ENCODE results near the gene CD300LF. TPM values are rescaled to one million over a fixed set of nuclear protein-coding genes. Genes with fewer than 3 reads are reported as not detected.

The CD300LF gene
- total and polyA plus RNA-seq, 2 donors (not counting 1 experiment from before 2014, with no cell fraction given) = 0.52 to 1.1 TPM

GRCh38 chr17:74652020-74652419 is 60.7 kb downstream of the CD300LF start:
- intact Hi-C loops (cut with micrococcal nuclease) = no loop called here
- H3K27ac Mint-ChIP-seq = no peak overlapping the region
- no peak overlapping the region for H3K4me3 ChIP-seq (ENCODE audit: control extremely low read depth in 1 of 5, extremely low read depth in 1 of 5, insufficient read depth in 1 of 5, low read depth in 2 of 5, low read length in 4 of 5)
- H3K4me2 ChIP-seq (replicated peaks; ENCODE audit: low read depth, low read length, poor library complexity, severe bottlenecking) = no peak overlapping the region
- H2AFZ ChIP-seq (ENCODE audit: insufficient read depth, low read depth, low read length, poor library complexity, severe bottlenecking) = no peak overlapping the region
- H3K27me3 ChIP-seq (replicated peaks in 1 of 4; ENCODE audit: control extremely low read depth in 1 of 4, control insufficient read depth in 3 of 4, insufficient read depth in 4 of 4, low read length in 3 of 4) = peaks cover 0 to 32% (median 12%) of the 10 kb centered on the region in 4 experiments
- CTCF ChIA-PET = interaction anchor here (0.9 to 1.7 kb wide), 3 partner anchors 93 to 283 kb away, joined by 3 to 6 read pairs (median 4); no protein-coding TSS in a partner anchor
- peaks cover 56% of the 10 kb centered on the region for H3K27me3 Mint-ChIP-seq
- H3K79me2 ChIP-seq (ENCODE audit: control insufficient read depth, insufficient read depth, low read length) = no peaks in the 10 kb centered on the region
- no peaks in the 10 kb centered on the region for H3K4me1 ChIP-seq (ENCODE audit: control insufficient read depth in 2 of 2, insufficient read depth in 2 of 2, low read length in 2 of 2)
- H3K4me3 Mint-ChIP-seq = no peak overlapping the region
- H3K27ac ChIP-seq (ENCODE audit: low read length in 2 of 2) = no peak overlapping the region
- no peaks in the 10 kb centered on the region for H3K9me3 Mint-ChIP-seq (ENCODE audit: insufficient read depth)
- no peaks in the 10 kb centered on the region for H3K36me3 ChIP-seq (replicated peaks in 1 of 2; ENCODE audit: control extremely low read depth in 1 of 2, control insufficient read depth in 1 of 2, extremely low read depth in 1 of 2, insufficient read depth in 2 of 2, low read length in 1 of 2)
- ATAC-seq (ENCODE audit: low read depth) = no peak
- DNase-seq = no peak
- H3K9me3 ChIP-seq (ENCODE audit: control extremely low read depth in 1 of 3, control insufficient read depth in 2 of 3, insufficient read depth in 1 of 3, low read length in 2 of 3) = no peaks in the 10 kb centered on the region
- 89% methylated on average over 3 of the region's 3 CpGs for WGBS (ENCODE audit: insufficient coverage)
- H3K9ac ChIP-seq (ENCODE audit: low read length) = no peak overlapping the region
- TF ChIP-seq CTCF (IDR thresholded peaks at IDR 0.05) = no peak
- TF ChIP-seq EZH2 (IDR thresholded peaks at IDR 0.05; ENCODE audit: borderline replicate concordance, insufficient read depth, low read depth, low read length, poor library complexity, severe bottlenecking) = no peak
- no peaks in the 10 kb centered on the region for H3K4me1 Mint-ChIP-seq
- POLR2A ChIA-PET = no interaction called here
- no peaks in the 10 kb centered on the region for H4K20me1 ChIP-seq (ENCODE audit: control insufficient read depth, insufficient read depth, low read length, poor library complexity, severe bottlenecking)

GRCh38 chr17:74649909-74650308 is 62.8 kb downstream of the CD300LF start:
- no peak overlapping the region for H3K27ac ChIP-seq (ENCODE audit: low read length in 2 of 2)
- POLR2A ChIA-PET = interaction anchor here (0.6 kb wide), 1 partner anchor 13 kb away, joined by 3 read pairs; no protein-coding TSS in a partner anchor
- peaks cover 0 to 39% (median 12%) of the 10 kb centered on the region in 4 experiments for H3K27me3 ChIP-seq (replicated peaks in 1 of 4; ENCODE audit: control extremely low read depth in 1 of 4, control insufficient read depth in 3 of 4, insufficient read depth in 4 of 4, low read length in 3 of 4)
- no peak for DNase-seq
- Mint-ChIP-seq H3K4me3 (no peak overlapping the region), H3K27me3 (peaks cover 67% of the 10 kb centered on the region), H3K9me3 (ENCODE audit: insufficient read depth) (no peaks in the 10 kb centered on the region), H3K27ac (no peak overlapping the region), H3K4me1 (peaks cover 10% of the 10 kb centered on the region)
- WGBS (ENCODE audit: insufficient coverage) = 83% methylated on average over 6 of the region's 6 CpGs
- no peaks in the 10 kb centered on the region for H4K20me1 ChIP-seq (ENCODE audit: control insufficient read depth, insufficient read depth, low read length, poor library complexity, severe bottlenecking)
- CTCF ChIA-PET = interaction anchor here (1.0 to 2.8 kb wide), 2 partner anchors 87 to 121 kb away, joined by 5 to 7 read pairs; partner anchors contain the start of gene RAB37
- TF ChIP-seq CTCF (IDR thresholded peaks at IDR 0.05) = no peak
- no peak for TF ChIP-seq EZH2 (IDR thresholded peaks at IDR 0.05; ENCODE audit: borderline replicate concordance, insufficient read depth, low read depth, low read length, poor library complexity, severe bottlenecking)
- no peaks in the 10 kb centered on the region for H3K9me3 ChIP-seq (ENCODE audit: control extremely low read depth in 1 of 3, control insufficient read depth in 2 of 3, insufficient read depth in 1 of 3, low read length in 2 of 3)
- no peak overlapping the region for H3K4me2 ChIP-seq (replicated peaks; ENCODE audit: low read depth, low read length, poor library complexity, severe bottlenecking)
- H2AFZ ChIP-seq (ENCODE audit: insufficient read depth, low read depth, low read length, poor library complexity, severe bottlenecking) = no peak overlapping the region
- no peak overlapping the region for H3K4me3 ChIP-seq (ENCODE audit: control extremely low read depth in 1 of 5, extremely low read depth in 1 of 5, insufficient read depth in 1 of 5, low read depth in 2 of 5, low read length in 4 of 5)
- no peak for ATAC-seq (ENCODE audit: low read depth)
- peaks cover 6 to 8% of the 10 kb centered on the region in 2 donors for H3K4me1 ChIP-seq (ENCODE audit: control insufficient read depth in 2 of 2, insufficient read depth in 2 of 2, low read length in 2 of 2)
- H3K79me2 ChIP-seq (ENCODE audit: control insufficient read depth, insufficient read depth, low read length) = no peaks in the 10 kb centered on the region
- H3K9ac ChIP-seq (ENCODE audit: low read length) = no peak overlapping the region
- no peaks in the 10 kb centered on the region for H3K36me3 ChIP-seq (replicated peaks in 1 of 2; ENCODE audit: control extremely low read depth in 1 of 2, control insufficient read depth in 1 of 2, extremely low read depth in 1 of 2, insufficient read depth in 2 of 2, low read length in 1 of 2)
- intact Hi-C loops (cut with micrococcal nuclease) = no loop called here

Data from B cell (primary cell).